Osteoblast (primary cell): Measurements from ENCODE around the gene TMOD4. TPM values are rescaled to one million over a fixed set of nuclear protein-coding genes. Genes with fewer than 3 reads are reported as not detected.
A peak's percentile ranks its signal among the peaks of the same experiment; 100 is the strongest.

Experiments used
- DNase-seq: peaks from one replicate; pipeline ENCODE4 v3.0.0; 2011; ENCODE audit warnings: low spot score, mixed read lengths; ENCODE audit not compliant: insufficient read length; ENCODE audit errors: missing footprints
- H2AFZ ChIP-seq: 2 replicates; pipeline ENCODE4 v1.6.0; 2011; ENCODE audit warnings: mild to moderate bottlenecking, low read length
- H3K27ac ChIP-seq: 2 replicates; pipeline ENCODE4 v1.5.1; 2011; ENCODE audit warnings: mild to moderate bottlenecking, low read depth, low read length, moderate library complexity
- H3K27me3 ChIP-seq: 2 replicates; pipeline ENCODE4 v1.6.0; 2012; ENCODE audit warnings: mild to moderate bottlenecking, control low read depth, inconsistent platforms, low read length, moderate library complexity; ENCODE audit not compliant: insufficient read depth
- H3K36me3 ChIP-seq: 2 replicates; pipeline ENCODE4 v1.5.1; 2011; ENCODE audit warnings: mild to moderate bottlenecking, low read length, control low read depth, moderate library complexity; ENCODE audit not compliant: insufficient read depth
- H3K4me1 ChIP-seq: 2 replicates; pipeline ENCODE4 v1.5.1; 2011; ENCODE audit warnings: mild to moderate bottlenecking, low read length, control low read depth, moderate library complexity; ENCODE audit not compliant: insufficient read depth
- H3K4me2 ChIP-seq: 2 replicates; pipeline ENCODE4 v1.6.0; 2011; ENCODE audit warnings: mild to moderate bottlenecking, low read length; ENCODE audit not compliant: insufficient read depth
- H3K4me3 ChIP-seq: fragments of 200-600 bp; sonication (generic); 3 replicates; pipeline ENCODE4 v1.5.1; 2012; ENCODE audit warnings: mild to moderate bottlenecking, low read length, inconsistent platforms; ENCODE audit not compliant: insufficient read depth
- H3K79me2 ChIP-seq: 2 replicates; pipeline ENCODE4 v1.6.0; 2012; ENCODE audit warnings: mild to moderate bottlenecking, low read length, control low read depth, inconsistent platforms; ENCODE audit not compliant: insufficient read depth
- H3K9me3 ChIP-seq: 2 replicates; pipeline ENCODE4 v1.5.1; 2011; ENCODE audit warnings: low read depth, low read length, control low read depth
- H4K20me1 ChIP-seq: 2 replicates; pipeline ENCODE4 v1.6.0; 2012; ENCODE audit warnings: mild to moderate bottlenecking, low read length, control low read depth; ENCODE audit not compliant: insufficient read depth
- total RNA-seq: library from RNA; depleted of rRNA; stranded (reverse); fragments of >200 nt; gene quantifications from 2 replicates; pipeline ENCODE4 v1.2.3, GENCODE V29; 2012
- TF ChIP-seq, protein P1 (sequence below): IDR thresholded peaks from 2 replicates; pipeline ENCODE4 v1.5.1; 2011; ENCODE audit warnings: mild to moderate bottlenecking, low read depth, low read length, moderate library complexity; ENCODE audit errors: extremely low read depth

The TMOD4 gene
- total RNA-seq, 1 donor, result 0.36 TPM

DNA sequence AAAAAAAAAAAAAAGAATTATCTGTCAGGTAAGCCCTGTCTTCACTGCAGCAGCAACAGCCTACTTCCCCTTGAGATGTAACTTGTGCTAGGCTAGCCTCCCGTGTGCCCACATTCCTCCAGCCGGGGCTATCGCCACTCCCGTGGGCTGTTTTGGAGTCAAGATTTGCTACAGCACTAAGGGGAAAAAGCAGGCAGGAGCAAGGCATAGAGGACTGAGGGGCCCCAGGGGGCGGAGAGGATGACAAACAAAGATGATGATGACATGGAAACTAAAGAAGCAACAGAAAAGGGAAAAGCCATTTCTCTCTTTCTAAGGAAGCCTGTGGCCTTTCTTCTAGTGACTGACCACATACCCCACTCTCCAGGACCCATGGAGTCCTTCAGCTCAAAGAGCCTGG is 17.5 kb downstream of the TMOD4 start:
- Histone ChIP-seq H2AFZ (no peak overlapping the region), H3K27ac (no peak overlapping the region), H3K4me1 (no peaks in the 10 kb centered on the region), H4K20me1 (no peaks in the 10 kb centered on the region), H3K9me3 (no peaks in the 10 kb centered on the region), H3K4me3 (no peak overlapping the region), H3K36me3 (peaks cover 32% of the 10 kb centered on the region), H3K79me2 (no peaks in the 10 kb centered on the region), H3K27me3 (no peaks in the 10 kb centered on the region), H3K4me2 (no peak overlapping the region)
- TF ChIP-seq, protein P1, sequence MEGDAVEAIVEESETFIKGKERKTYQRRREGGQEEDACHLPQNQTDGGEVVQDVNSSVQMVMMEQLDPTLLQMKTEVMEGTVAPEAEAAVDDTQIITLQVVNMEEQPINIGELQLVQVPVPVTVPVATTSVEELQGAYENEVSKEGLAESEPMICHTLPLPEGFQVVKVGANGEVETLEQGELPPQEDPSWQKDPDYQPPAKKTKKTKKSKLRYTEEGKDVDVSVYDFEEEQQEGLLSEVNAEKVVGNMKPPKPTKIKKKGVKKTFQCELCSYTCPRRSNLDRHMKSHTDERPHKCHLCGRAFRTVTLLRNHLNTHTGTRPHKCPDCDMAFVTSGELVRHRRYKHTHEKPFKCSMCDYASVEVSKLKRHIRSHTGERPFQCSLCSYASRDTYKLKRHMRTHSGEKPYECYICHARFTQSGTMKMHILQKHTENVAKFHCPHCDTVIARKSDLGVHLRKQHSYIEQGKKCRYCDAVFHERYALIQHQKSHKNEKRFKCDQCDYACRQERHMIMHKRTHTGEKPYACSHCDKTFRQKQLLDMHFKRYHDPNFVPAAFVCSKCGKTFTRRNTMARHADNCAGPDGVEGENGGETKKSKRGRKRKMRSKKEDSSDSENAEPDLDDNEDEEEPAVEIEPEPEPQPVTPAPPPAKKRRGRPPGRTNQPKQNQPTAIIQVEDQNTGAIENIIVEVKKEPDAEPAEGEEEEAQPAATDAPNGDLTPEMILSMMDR, result no peak
- peak; percentile 23 for DNase-seq

DNA sequence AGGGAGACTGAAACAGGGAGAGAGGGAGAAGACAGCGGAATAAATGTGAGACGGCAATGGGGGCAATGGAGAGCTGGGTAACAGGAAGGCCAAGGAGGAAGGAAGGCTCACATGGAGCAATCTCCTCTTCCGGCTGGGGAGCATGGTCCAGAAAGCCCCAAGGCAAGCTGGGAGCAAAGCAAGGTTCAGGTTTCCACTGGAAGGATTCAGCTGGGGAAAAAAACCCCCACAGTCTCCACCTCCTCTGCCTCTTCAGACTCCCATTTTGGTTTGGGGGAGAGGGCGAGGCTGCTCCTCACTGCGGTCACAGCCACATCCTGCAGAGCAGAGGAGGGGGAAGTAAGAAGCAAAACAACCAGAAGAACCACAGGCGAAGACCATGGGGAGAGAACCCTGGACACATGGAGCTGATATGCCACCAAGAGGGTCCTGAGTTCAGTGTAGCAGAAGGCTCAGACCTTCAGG is 18.7 kb downstream of the TMOD4 start:
- H3K36me3 ChIP-seq, result peaks cover 32% of the 10 kb centered on the region
- TF ChIP-seq, protein P1, result no peak
- no peak overlapping the region for H3K4me2 ChIP-seq
- H3K4me1 ChIP-seq, result no peaks in the 10 kb centered on the region
- no peaks in the 10 kb centered on the region for H3K27me3 ChIP-seq
- no peak overlapping the region for H3K4me3 ChIP-seq
- no peaks in the 10 kb centered on the region for H4K20me1 ChIP-seq
- H3K79me2 ChIP-seq, result no peaks in the 10 kb centered on the region
- no peak overlapping the region for H2AFZ ChIP-seq
- H3K9me3 ChIP-seq, result no peaks in the 10 kb centered on the region
- no peak overlapping the region for H3K27ac ChIP-seq
- no peak for DNase-seq

DNA sequence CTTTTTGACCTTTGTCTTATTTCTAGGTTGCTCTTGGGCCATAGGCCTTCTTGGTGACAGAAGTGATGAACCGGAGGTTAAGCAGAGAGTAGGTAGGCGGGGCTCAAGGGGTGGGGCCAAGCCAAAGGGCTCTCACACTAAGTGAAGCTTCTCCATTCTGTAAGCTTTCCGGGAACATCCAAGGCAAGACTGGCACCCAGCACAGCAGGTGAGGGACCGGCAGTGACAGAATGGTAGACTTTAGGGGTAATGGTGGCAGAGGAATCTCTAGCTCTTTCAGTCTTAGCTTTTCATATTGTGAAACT is 19.3 kb downstream of the TMOD4 start, which contains the start of gene TNFAIP8L2:
TNFAIP8L2 (plus strand) TSS at position 135 of the 305 bp plus-strand sequence. CDS start 2,049 bp downstream, outside the sequence.
- H3K36me3 ChIP-seq, result peaks cover 29% of the 10 kb centered on the region
- H2AFZ ChIP-seq, result no peak within 1 kb of the TSS
- no peaks in the 10 kb centered on the region for H3K27me3 ChIP-seq
- no peaks in the 10 kb centered on the region for H4K20me1 ChIP-seq
- no peaks in the 10 kb centered on the region for H3K4me1 ChIP-seq
- H3K4me2 ChIP-seq, result no peak within 1 kb of the TSS
- no peaks in the 10 kb centered on the region for H3K9me3 ChIP-seq
- H3K4me3 ChIP-seq, result no peak within 1 kb of the TSS
- no peak within 1 kb of the TSS for H3K27ac ChIP-seq
- TF ChIP-seq, protein P1, result no peak
- DNase-seq, result no peak
- H3K79me2 ChIP-seq, result no peaks in the 10 kb centered on the region

DNA sequence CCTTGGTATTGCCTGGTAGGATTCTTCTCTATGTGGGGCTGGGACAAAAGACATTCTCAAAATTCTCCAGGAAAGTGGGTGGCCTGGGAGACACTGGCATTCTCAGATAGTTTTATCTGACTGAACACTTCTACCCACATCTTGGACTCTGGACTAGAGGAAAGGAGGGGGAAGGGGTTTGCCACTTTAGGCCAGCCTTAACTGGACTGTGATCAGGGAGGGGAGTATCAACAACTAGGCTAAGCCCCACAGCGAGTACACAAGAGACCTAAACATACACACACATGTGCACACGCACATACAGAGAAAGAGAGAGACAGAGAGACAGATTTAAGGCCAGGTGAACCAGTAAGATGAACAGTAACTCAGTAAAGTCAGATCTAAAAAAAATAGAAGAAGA is 28.1 kb downstream of the TMOD4 start:
- peaks cover 16% of the 10 kb centered on the region for H3K4me1 ChIP-seq
- H3K4me2 ChIP-seq, result no peak overlapping the region
- TF ChIP-seq, protein P1, result no peak
- no peaks in the 10 kb centered on the region for H3K79me2 ChIP-seq
- no peak overlapping the region for H3K4me3 ChIP-seq
- H3K27ac ChIP-seq, result peak overlapping the region; percentile 58
- H3K9me3 ChIP-seq, result no peaks in the 10 kb centered on the region
- peaks cover 2% of the 10 kb centered on the region for H4K20me1 ChIP-seq
- no peak for DNase-seq
- H2AFZ ChIP-seq, result no peak overlapping the region
- H3K36me3 ChIP-seq, result no peaks in the 10 kb centered on the region
- peaks cover 11% of the 10 kb centered on the region for H3K27me3 ChIP-seq
